ENCODE results near the gene PCYOX1L.

Gene PCYOX1L

DNA sequence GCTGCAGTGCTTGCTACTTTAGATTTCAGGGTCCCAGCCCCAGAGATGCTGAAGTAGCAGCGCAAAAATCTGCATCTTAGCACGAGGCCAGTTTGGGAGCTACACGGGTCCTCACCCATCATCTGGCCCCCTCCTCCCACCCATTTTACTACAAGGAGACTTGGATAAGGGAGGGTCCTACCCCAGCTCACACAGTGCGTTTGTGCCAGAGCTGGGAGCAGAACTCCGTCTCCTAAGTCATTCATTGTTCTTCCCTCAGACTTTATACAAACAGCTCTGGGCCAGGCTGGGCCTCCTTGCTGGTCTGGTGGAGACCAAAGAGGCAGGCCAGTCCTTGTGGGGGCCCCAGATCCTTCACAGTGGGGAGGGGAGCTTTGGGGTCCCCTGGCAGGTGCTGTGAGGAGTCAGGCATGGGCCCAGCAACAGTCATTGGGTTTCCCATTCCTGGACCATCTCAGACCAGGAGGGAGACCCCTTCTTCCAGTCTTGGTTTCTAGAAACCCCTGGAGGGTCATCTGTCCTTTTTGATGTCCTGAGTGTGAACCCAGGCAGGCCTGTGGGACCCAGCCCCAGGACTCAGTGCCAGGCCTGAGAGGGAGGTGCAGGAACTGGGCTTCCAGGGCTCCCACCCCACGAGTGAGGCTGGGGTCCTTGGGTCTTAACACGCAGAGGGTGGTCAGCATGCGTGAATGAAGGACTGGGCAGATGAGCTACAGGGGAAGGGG, 23.6 kb downstream of the PCYOX1L start:
- H3K4me3 Mint-ChIP-seq = peak overlapping the region in 1 of 3 experiments; percentile 61
- TF ChIP-seq, protein P1, sequence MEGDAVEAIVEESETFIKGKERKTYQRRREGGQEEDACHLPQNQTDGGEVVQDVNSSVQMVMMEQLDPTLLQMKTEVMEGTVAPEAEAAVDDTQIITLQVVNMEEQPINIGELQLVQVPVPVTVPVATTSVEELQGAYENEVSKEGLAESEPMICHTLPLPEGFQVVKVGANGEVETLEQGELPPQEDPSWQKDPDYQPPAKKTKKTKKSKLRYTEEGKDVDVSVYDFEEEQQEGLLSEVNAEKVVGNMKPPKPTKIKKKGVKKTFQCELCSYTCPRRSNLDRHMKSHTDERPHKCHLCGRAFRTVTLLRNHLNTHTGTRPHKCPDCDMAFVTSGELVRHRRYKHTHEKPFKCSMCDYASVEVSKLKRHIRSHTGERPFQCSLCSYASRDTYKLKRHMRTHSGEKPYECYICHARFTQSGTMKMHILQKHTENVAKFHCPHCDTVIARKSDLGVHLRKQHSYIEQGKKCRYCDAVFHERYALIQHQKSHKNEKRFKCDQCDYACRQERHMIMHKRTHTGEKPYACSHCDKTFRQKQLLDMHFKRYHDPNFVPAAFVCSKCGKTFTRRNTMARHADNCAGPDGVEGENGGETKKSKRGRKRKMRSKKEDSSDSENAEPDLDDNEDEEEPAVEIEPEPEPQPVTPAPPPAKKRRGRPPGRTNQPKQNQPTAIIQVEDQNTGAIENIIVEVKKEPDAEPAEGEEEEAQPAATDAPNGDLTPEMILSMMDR (IDR thresholded peaks at IDR 0.05; ENCODE audit: unreplicated experiment in 3 of 3) = no peak

DNA sequence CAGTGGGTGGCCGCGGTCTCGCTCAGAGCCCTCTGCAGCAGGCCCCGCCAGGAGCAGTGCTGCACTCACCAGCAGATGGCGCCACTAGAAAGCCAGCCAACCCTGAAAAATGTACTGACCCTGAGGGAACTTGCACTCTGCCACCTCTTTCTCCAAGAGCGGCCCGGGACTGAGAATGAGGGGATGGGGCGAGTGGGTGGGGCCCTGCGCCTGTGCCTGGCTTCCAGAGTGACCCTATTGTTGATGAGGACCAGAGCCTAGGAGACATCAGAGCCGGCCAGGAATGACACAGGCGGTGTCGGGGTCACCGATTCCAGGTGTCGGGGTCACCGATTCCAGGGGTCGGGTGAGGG, 24.1 kb downstream of the PCYOX1L start:
- no peaks in the 10 kb centered on the region for H3K9me3 Mint-ChIP-seq
- TF ChIP-seq, protein P1 (IDR thresholded peaks at IDR 0.05; ENCODE audit: unreplicated experiment in 3 of 3) = peak; percentile 84 to 90 (median 87)
- H3K4me3 Mint-ChIP-seq = peak overlapping the region in 1 of 3 experiments; percentile 61
- H3K36me3 Mint-ChIP-seq (ENCODE audit: low read depth) = no peaks in the 10 kb centered on the region
- no peaks in the 10 kb centered on the region for H3K27me3 Mint-ChIP-seq (ENCODE audit: low read depth)
- H3K4me1 Mint-ChIP-seq = peaks cover 83% of the 10 kb centered on the region
- H3K27ac Mint-ChIP-seq = peak overlapping the region; percentile 12 to 96 (median 89)

More for the DNA sequence above, 23.6 kb downstream of the PCYOX1L start:
- no peaks in the 10 kb centered on the region for H3K36me3 Mint-ChIP-seq (ENCODE audit: low read depth)
- peak overlapping the region; percentile 61 to 96 (median 89) for H3K27ac Mint-ChIP-seq
- H3K9me3 Mint-ChIP-seq = no peaks in the 10 kb centered on the region
- H3K4me1 Mint-ChIP-seq = peaks cover 79% of the 10 kb centered on the region
- no peaks in the 10 kb centered on the region for H3K27me3 Mint-ChIP-seq (ENCODE audit: low read depth)

DNA sequence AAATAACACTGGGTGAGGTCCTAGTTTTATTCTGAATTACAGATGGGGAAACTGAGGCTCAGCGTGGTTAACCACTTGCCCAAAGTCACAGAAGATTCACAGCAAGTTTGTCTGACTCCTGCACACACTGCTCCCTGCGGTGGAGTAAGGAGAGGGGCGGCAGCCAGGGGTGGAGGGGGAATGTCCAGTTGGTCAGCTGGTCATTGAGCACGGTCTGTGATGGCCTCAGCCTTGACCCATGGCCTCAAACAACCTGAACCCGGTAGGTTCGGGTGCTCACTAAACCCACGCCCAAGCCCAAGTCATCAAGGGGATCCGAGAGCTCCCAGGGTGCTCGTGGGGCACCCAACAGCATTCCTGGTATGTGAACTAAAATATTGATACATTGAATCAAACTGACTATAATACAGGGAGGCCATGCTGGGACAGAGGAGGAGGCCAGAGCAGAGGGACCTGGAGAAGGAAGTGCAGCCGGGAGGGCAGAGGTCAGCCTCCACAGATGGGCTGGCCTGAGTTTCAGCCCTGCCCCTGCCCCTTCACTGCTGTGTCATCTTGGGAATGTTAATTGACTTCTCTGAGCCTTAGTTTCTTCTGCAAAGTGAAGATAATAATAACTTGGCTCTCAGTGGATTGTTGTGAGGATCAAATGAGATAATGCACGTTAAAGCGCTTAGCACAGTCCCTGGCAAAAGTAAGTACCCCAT, 24.8 kb downstream of the PCYOX1L start:
- H3K27ac Mint-ChIP-seq = peak overlapping the region in 2 of 3 experiments; percentile 51 to 96
- TF ChIP-seq, protein P1 (IDR thresholded peaks at IDR 0.05; ENCODE audit: unreplicated experiment in 3 of 3) = no peak
- no peak overlapping the region for H3K4me3 Mint-ChIP-seq
- no peaks in the 10 kb centered on the region for H3K9me3 Mint-ChIP-seq
- peaks cover 84% of the 10 kb centered on the region for H3K4me1 Mint-ChIP-seq
- H3K36me3 Mint-ChIP-seq (ENCODE audit: low read depth) = no peaks in the 10 kb centered on the region
- no peaks in the 10 kb centered on the region for H3K27me3 Mint-ChIP-seq (ENCODE audit: low read depth)

DNA sequence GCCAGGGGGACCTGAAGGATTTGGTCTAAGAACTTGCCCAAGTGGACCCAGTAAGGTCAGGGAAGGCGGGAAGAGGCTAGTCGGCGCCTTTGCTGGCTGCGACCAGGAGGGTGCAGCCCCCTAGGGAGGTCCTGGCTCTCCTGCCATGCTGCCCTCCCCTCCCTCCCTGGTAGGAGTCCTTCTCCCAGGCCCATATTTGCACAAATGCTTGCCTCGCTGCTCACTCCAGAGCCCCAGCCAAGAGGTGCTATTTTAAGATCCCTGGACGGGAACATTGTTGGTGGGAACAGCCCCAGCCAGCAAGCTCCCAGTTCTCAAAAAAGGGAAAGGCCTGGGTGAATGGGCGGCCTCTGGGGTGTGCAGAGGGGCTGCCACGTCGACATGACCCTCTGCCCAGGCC, 25.6 kb downstream of the PCYOX1L start:
- TF ChIP-seq, protein P1 (IDR thresholded peaks at IDR 0.05; ENCODE audit: unreplicated experiment in 3 of 3) = no peak
- Mint-ChIP-seq H3K27me3 (ENCODE audit: low read depth) (no peaks in the 10 kb centered on the region), H3K4me1 (peaks cover 86% of the 10 kb centered on the region), H3K36me3 (ENCODE audit: low read depth) (no peaks in the 10 kb centered on the region), H3K9me3 (no peaks in the 10 kb centered on the region), H3K4me3 (no peak overlapping the region), H3K27ac (peak overlapping the region; percentile 46 to 96 (median 76))

DNA sequence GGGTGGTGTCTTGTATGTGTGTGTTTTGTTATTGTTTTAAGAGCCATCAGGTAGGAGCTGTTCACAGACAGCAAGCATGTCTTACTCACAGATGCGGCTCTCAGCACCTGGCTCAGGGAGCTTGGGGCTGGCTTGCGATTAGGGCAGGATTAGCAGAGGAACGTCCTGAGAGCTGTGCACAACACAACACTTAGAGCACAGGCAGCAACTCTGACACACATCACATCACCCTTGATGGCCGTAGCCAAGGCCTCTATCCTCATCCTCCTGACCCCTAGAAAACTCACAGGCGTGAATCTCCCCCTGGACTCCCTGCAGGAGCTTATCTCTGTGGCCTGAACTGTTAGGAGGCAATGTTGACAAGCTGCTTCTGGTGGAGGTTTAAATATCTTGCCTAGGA, 28.3 kb downstream of the PCYOX1L start:
- Mint-ChIP-seq H3K27ac (peak overlapping the region; percentile 81 to 97 (median 86)), H3K4me1 (peaks cover 81% of the 10 kb centered on the region), H3K36me3 (ENCODE audit: low read depth) (no peaks in the 10 kb centered on the region), H3K4me3 (peak overlapping the region in 2 of 3 experiments; percentile 18 to 40), H3K27me3 (ENCODE audit: low read depth) (peaks cover 5% of the 10 kb centered on the region), H3K9me3 (no peaks in the 10 kb centered on the region)
- TF ChIP-seq, protein P1 (IDR thresholded peaks at IDR 0.05; ENCODE audit: unreplicated experiment in 3 of 3) = no peak
